ENCODE results near the gene TEX2.
"Not testable (repeated sequence)": the region's sequence is repeated elsewhere in the genome, so short reads cannot be mapped to it uniquely, and the experiment has no call there.

- not testable (repeated sequence) for TF ChIP-seq CTCF (optimal IDR thresholded peaks at IDR 0.05 in 1 of 3, IDR thresholded peaks at IDR 0.05 in 1 of 3, conservative IDR thresholded peaks at IDR 0.05 in 1 of 3; ENCODE audit: extremely low read depth in 1 of 3, insufficient read depth in 2 of 3, low read length in 3 of 3); EZH2 (IDR thresholded peaks at IDR 0.05; ENCODE audit: low read length)
These were observed 42.5 kb downstream of the TEX2 start for GRCh38 chr17:64220604-64221003.

Data from keratinocyte (primary cell).